ENCODE measurements around the gene G6PC1.
"Not testable (repeated sequence)": the region's sequence is repeated elsewhere in the genome, so short reads cannot be mapped to it uniquely, and the experiment has no call there.

Gene G6PC1

GRCh38 chr17:42904110-42904469 lies 3.5 kb downstream of the G6PC1 start:
- DNase-seq = no peak

- DNase-seq = no peak
Measured at GRCh38 chr17:42906772-42907446, 6.3 kb downstream of the G6PC1 start.

DNA sequence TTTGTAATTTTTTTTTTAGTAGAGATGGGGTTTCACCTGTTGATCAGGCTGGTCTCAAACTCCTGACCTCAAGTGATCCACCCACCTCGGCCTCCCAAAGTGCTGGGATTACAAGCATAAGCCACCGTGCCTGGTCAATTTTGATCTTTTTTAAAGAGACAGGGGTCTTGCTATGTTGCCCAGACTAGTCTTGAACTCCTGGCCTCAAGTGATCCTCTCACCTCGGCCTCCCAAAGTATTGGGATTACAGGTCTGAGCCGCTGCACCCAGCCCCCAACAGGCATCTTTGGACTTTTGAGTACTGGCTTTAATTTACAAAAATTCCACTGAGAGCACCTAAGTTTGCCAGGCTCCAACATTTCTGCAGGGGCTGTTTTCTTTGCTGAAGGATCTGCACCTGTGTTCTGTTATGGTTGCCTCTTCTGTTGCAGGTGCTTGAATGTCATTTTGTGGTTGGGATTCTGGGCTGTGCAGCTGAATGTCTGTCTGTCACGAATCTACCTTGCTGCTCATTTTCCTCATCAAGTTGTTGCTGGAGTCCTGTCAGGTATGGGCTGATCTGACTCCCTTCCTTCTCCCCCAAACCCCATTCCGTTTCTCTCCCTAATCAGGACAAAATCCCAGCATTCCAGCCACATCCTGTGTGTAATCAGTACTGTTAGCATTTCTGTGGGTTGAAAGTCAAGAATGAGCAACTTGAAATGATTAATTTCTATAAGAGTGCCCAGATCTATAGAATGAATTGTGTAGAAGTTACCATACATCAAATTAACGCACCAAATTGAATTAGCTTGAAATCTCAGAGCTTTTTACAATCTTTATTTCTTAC lies 8.5 kb downstream of the G6PC1 start:
- no peak for DNase-seq

DNA sequence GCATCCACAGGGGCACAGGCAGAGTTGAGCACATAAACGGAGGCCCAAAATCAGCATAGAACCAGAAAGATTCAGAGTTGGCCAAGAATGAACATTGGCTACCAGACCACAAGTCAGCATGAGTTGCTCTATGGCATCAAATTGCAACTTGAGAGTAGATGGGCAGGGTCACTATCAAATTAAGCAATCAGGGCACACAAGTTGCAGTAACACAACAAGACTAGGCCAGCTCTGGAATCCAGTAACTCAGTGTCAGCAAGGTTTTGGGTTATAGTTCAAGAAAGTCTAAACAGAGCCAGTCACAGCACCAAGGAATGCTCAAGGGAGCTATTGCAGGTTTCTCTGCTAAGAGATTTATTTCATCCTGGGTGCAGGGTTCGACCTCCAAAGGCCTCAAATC lies 12.9 kb downstream of the G6PC1 start:
- no peak for DNase-seq

GRCh38 chr17:42913981-42914617 lies 13.5 kb downstream of the G6PC1 start:
- no peak for DNase-seq

- DNase-seq = not testable (repeated sequence)
Measured at GRCh38 chr17:42915288-42915687, 14.7 kb downstream of the G6PC1 start.

- DNase-seq = not testable (repeated sequence)
Measured at GRCh38 chr17:42916388-42917235, 16.0 kb downstream of the G6PC1 start.

DNA sequence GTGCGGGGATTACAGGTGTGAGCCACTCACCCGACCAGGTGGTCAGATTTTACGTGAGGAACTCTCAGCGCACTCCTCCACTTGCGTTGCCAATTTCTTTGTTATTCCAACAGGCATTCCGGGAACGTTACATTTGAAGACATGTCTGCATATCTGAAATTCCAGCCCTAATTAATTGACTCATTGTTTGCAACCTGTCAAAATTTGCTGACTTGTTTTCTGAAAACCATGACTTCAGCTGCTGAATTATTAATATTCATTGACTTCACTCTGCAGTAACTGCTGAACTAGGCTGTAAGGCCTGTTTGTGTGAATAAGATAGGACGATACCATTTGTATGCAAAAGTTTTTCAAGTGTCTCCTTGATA lies 16.6 kb downstream of the G6PC1 start:
- DNase-seq = no peak

DNA sequence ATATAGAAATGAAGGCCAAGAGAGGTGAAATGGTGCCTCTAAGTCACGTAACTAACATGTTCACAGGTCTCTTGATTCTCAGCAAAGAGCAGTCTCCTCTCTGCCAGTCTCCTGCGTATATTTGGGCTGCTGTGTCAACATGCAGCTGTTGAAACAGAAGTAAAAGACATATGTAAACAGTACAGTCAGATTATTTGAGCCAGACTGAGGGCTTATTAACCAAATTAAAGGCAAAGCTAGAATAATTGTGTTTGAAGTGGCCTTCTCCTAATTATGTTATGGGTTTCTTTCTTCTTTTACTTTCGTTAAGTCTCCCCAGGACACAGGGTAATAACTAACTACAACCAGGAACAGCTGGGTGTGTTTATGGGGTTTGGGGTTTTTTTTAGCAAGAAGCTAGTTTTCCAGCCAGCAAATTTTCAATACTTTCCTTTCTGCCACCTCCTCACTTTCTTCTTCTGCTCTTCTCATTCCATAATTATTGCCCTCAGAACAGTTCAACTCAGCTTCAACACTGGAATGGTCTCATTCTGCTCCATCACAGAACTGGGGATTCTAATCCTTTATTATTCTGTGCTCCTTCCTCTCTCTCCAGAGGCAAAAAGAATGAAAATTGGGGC lies 18.4 kb downstream of the G6PC1 start:
- DNase-seq = peak; percentile 88

DNA sequence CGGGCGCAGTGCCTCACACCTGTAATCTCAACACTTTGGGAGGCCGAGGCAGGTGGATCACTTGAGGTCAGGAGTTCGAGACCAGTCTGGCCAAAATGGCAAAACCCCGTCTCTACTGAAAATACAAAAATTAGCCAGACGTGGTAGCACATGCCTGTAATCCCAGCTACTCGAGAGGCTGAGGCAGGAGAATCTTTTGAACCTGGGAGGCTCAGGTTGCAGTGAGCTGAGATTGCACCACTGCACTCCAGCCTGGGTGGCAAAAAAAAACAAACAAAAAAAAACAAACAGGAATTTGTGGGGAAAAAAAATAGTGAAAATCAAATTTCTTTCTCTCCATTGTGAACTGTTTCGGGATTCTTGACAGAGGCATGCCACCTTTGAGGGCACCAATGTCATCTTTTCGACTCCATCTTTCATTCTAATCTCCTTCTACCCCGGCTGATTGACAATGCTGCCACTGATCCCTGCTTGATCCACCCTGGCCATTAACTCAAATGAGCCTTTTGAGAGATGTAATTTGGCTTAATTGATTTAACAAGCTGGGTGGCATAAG lies 19.0 kb downstream of the G6PC1 start:
- DNase-seq = not testable (repeated sequence)

- no peak for DNase-seq
Measured at GRCh38 chr17:42920106-42920900, 19.7 kb downstream of the G6PC1 start.

DNA sequence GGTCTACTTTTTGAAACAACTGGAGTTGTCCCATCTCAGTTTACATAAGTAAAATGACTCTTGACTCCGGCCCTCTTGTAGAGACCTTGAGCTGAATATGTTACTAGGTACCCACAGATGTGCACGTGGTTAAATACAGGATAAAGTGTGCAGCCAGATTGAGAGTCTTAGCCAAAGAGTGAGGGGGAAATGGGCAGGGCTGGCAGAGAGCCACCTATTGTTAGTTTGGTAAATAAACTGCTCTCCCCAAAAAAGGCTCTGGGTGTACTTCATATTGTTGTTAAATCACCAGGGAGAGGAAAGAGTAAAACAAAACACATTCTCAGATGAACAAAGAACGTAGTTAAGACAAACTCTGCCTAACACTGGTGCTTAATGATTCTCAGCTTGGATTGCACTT lies 20.3 kb downstream of the G6PC1 start:
- no peak for DNase-seq

GRCh38 chr17:42922294-42922693 lies 21.7 kb downstream of the G6PC1 start:
- DNase-seq = no peak

- not testable (repeated sequence) for DNase-seq
Measured at GRCh38 chr17:42923472-42923871, 22.9 kb downstream of the G6PC1 start.

- DNase-seq = no peak
Measured at GRCh38 chr17:42924891-42925290, 24.3 kb downstream of the G6PC1 start.

GRCh38 chr17:42928714-42929496 lies 28.3 kb downstream of the G6PC1 start:
- DNase-seq = peak; percentile 68

DNA sequence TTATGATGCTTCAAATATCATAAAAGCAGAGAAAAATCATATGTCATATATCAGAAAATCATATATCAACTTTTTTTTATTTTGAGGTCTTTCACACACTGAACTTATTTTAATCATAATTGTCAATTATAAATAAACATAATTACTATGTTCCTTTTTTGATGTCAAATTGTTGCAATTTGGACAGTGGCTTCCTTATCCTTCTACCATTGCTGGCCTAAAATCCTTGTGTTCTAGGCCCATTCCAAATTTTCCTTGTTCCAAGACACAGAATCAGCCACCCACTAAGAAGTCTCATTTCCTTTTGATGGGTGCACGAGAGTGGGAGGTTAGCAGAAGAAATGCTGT lies 28.9 kb downstream of the G6PC1 start:
- DNase-seq = no peak

DNA sequence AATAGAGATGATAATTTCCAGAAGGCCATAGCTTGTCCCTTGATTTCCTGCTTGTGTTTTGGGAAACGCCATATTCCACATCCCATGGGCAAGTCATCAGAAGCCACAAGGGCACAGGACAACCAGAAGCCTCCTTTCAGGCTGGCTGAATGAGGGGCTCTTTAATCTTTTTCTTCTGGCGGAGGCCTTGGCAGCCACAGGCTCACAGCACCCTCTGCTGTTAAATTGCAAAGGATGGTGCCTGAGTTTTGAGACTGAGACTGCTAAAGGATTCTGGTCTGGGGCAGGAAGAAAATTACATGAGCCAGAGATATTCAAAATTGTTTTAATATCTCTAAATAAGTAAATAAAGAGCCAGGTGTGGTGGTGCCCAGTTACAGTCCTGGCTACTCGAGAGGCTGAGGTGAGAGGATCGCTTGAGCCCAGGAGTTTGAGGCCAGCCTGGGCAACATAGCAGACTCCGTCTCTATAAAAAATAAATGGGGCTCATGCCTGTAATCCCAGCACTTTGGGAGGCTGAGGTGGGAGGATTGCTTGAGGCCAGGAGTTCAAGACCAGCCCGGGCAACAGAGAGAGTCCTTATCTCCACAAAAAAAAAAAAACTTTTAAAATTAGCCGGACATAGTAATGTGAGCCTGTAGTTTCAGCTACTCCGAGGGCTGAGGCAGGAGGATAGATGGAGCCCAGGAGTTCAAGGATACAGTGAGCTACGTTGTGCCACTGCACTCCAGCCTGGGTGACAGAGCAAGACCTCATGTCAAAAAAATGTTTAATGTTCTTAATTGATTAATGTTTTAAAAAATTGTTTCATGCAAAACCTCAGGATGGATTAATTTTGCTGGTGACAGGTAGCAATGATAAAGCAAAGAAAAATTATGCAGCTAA lies 37.4 kb downstream of the G6PC1 start:
- DNase-seq = peak; percentile 53

GRCh38 chr17:42944211-42944610 lies 43.6 kb downstream of the G6PC1 start:
- no peak for DNase-seq

GRCh38 chr17:42946812-42947211 lies 46.2 kb downstream of the G6PC1 start:
- DNase-seq = no peak
